ENCODE measurements around the gene RBM26.
"Not testable (repeated sequence)": the region's sequence is repeated elsewhere in the genome, so short reads cannot be mapped to it uniquely, and the experiment has no call there.

Gene RBM26

DNA sequence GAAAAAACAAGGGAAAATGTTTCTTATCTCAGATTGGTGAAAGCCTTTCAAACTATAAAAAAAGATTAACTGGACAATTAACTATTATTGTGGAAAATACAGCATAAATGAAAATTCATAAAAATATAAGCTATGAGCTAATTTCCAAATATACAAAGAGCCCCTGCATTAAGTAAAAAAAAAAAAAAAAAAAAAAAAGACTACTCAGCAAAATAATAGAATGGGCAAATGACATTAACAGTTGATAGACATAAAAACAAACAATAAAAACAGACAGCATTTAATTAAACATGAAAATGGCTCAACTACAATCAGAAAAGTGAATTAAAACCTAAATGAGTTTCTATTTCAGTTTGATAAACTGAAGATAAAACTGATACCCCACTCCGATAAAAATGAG lies 77.5 kb downstream of the RBM26 start:
- no peak for DNase-seq

DNA sequence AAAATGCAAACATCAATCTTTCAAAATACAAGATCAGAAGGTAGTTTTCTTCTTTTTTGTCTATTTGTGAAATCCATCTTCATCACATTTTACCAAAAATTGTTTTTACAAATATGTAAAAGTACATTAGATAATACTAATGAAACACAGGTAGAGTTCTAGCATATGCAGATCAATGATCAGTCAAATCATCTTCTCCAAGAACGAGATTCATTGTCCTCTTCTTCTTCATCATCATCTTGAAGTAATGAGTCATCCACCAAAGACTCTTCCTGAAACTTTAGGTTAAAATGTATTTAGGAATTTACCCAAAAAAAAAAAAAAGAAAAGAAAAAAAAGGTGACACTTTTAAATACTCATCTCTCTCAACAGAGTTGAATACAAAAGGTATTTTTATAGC lies 85.6 kb downstream of the RBM26 start:
- no peak for DNase-seq

DNA sequence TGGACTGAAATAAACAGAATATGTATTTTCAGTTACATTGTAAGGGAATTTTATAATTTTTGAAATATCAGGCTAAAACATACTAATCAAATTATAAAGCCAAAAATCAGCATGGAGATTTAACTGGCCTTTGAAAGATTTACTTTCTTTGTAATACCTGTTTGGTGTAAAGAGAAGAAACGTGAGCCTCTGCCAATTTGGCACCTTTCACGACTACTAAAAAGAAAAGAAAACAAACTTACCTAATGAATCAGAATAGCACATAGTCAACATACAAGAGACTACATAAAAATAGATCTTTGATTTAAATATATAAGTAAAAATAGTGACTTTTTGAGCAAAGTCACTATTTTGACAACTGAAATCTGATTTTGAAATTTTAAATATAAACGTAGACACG lies 87.4 kb downstream of the RBM26 start:
- no peak for DNase-seq

DNA sequence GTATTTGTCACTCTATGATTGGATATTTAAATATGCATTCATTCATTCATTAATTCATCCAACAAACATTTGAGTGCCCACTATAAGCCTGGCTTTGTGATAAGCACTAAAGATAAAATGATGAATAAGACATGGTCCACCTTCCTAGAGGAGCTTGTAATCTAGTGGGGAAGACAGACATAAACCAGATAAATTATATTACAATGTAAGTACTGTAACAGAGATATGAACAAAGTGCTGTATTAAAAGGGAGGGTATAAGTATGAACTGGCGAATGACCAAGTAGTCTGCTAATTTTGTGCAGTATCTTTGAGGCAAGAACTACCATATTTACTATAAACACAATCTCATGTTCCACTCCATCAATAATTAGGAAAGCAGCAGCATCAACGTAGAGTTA lies 88.2 kb downstream of the RBM26 start:
- DNase-seq: no peak

DNA sequence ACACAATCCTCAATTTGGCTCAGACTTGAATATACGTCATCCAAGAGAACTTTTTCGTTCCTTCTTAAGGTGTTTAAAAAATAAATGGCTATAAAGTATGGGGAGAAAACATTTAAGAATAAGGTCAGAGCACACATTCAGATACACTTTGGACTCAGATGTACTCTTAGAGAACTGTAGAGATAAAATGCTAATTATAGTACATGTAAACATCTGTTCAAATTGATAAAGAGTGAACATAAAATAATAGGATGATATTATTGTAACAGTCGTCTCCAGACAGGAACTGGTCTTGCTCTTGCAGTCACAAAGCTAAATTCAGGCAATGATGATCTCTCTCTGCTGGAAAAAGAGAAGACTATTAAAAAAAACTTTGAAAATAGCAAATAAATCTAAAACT lies 91.4 kb downstream of the RBM26 start:
- no peak for DNase-seq

DNA sequence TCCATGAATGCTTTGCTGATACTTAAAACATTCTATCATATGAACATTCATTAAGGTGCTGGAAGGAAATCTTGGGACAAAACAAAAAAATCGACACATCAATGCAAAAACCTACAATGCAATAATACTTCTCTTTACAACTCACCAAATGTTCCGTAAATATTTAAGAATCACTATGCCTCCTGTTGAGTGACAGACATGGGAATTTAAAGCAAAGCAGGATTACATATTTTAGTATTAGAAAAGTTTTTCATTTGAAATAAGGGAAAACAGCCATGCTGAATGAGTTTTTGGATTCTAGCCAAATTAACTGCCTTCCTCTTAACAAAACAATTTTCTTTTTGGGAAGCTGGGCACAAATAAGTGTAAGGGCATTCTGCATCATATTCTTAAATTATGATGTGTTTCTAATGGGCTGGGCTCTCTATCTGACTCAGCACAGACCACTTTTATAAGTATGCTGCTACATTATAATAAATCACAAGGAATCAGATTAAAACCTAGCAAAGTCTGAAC lies 93.7 kb downstream of the RBM26 start:
- DNase-seq: no peak

DNA sequence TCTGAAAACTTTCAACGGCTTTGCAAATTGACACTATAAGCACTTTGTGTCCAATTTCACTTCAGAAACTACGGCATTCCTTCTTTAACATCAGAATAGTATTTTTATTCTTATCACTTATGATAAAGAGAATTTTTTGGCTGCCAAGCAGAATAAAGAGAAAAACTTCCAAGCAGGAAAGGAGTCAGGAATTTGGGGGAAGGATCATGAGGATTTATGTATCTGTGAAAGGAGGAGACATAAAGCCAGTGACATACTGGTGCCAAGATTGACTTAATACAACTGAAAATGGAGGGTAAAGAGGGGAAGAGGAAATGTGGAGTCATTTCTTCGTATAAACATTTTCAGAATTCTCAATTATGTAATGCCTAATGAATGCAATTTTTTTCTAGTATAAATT lies 94.7 kb downstream of the RBM26 start:
- DNase-seq: no peak

DNA sequence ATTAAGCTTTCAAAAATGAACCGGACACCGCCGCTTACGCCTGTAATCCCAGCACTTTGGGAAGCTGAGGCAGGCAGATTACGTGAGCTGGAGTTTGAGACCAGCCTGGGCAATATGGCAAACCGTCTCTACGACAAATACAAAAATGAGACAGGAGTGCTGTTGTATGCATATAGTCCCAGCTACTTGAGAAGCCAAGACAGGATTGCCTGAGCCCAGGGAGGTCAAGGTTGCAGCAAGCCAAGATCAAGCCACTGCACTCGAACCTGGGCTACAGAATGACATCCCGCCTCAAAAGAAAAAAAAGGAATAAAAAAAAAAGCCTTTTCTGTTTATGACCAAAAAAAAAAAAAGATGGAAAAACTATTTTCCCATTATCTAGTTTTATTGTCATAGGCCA lies 96.4 kb downstream of the RBM26 start:
- no peak for DNase-seq

DNA sequence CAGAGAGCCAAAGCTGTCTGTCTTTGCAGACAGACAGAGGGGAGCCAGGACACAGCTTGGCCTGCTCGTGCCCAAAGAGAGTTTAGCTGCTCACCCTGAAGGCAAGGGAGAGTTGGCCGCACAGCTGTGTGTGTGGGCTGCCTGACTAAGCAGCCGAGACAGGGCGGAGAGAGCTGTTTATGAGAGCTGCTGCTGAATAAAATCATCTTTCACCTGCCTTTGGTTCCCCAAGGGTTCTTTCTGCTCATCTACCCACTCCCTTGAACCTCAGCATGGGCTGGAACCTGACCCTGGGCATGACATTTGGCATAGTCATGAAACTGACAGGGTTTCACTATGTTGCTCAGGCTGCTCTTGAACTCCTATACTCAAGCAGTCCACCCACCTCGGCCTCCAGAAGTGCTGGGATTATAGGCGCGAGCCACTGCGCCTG lies 98.2 kb downstream of the RBM26 start:
- no peak for DNase-seq

DNA sequence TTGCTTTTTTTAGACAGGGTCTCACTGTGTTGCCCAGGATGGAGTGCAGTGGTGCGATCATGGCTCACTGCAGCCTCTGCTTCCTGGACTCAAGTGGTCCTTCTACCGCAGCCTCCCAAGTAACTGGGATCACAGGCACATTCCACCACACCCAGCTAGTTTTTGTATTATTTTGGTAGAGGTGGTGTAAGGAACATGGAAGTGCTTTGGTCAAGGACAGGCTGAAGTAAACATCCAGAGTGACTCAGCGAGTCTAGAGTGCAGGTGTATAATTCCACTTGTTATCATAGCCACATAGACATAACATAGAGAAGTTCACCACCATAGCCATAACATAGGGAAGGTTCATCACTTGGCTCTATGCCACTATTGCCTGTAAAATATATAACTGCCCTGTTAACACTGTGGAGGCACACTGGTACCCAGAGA lies 98.6 kb downstream of the RBM26 start:
- no peak for DNase-seq

DNA sequence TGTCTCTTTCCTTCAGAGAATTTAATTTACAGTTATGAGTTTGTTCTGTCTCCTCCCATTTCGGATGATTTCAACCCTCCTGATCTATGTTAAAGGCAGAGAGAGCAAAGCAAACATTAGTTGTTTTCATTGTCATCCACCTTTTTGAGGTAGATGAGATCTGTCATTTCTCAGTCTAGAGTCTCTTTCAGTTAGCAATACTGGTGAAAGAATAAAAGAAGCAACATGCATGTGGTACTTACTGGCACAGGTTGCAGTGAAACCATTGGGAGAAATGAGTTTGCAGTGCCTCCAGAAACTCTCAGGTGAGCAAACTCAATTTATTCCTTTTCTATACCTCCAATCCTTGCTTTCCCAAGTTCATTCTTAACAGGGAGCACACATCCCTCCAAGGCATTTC lies 99.4 kb downstream of the RBM26 start:
- no peak for DNase-seq

DNA sequence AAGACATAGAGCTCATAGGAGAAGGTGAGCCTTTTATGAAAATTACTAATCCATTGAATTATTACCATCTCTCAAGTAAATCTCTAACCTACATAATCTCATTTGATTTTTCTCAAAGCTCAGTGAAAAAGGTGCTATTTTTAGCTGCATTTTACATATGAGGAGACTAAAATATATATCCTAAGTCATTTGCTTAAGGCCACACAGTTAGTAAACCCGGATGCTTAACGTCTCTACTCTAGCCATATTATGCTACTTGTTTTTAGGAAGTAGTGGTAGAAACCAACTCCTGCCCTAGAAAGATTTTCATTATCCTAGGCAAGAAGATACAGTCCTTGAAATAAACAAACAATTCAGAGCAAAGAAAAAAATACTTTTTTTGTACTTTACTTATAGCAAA lies 108.9 kb downstream of the RBM26 start:
- no peak for DNase-seq

DNA sequence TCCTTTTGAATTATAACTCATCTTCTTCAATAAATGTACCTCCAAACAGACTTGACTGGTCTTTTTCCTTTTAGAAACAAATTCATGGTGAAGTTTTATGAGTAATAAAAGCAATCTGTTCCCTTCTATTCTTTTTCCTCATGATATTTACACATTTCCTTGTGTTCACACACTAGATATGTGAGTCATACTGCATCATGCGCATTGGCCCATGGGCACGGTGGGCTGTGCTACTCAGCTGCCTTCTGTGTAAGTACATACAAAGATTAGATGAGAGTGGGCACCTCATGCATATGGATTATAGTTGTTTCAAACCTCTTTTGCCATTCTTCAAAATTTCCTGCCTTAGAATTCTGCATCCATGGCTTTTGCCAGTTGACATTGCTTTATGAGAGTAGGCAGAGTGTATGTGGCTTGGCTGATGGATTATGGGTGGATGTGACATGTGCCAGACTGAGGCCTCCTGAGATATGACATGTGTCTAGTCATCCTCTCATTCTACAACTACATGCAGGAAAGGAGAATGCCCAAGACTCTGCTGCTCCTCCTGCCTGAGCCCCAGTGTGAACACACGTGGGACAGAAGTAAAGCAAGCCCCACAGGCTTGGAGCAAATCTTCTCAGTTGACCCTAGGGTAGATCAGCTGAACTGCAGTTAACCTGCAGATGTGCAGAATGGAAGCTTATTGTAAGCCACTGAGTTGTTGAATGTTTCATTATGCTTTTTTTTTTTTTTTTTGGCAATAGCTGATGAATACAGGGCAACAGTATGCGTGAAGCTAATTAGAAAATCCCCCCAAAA lies 109.9 kb downstream of the RBM26 start:
- no peak for DNase-seq

DNA sequence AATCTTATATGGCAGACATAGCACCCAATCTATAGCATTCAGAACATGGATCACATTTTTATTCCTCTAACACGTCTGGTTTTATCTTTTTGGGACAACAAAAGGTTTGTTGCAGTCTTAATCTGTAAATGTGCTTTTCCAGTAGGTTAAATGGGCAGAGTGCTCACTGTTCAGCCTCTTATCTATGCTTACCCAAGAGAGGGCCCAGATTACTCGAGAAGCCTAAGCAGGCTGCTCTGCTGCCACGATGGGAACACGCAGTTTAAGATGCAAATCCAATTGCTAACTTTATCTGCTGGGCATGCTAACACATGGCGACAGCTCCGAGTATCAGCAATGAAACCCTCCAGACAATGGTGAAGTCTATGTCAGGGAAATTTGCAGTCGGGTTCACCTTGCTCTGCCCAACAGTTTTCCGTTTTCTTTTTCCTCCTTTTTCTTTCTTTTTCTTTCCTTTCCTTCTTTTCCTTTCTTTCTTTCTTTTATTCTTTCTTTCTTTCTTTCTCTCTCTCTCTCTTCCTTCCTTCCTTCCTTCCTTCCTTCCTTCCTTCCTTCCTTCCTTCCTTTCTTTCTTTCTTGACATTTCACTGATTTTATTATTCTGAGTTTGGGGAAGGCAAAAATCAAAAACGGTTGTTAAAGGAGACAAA lies 115.3 kb downstream of the RBM26 start:
- no peak for DNase-seq

DNA sequence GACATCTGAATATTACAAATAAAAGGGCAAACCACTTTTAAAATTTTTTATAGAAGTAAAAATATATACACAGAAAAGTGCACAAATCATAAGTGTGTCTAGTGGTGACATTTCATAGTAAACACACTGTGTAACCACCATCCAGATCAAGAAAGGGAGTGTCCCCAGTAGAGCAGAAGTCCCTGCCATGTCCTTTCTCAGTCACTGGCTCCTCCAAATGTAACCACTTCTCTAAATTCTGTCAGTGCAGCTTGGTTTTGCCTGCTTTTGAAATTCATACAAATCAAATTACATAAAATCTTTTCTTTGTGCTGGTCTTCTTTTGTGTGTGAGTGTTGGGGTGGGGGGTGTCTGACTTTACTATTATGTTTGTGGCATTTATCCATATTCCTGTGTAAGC lies 116.5 kb downstream of the RBM26 start:
- no peak for DNase-seq

DNA sequence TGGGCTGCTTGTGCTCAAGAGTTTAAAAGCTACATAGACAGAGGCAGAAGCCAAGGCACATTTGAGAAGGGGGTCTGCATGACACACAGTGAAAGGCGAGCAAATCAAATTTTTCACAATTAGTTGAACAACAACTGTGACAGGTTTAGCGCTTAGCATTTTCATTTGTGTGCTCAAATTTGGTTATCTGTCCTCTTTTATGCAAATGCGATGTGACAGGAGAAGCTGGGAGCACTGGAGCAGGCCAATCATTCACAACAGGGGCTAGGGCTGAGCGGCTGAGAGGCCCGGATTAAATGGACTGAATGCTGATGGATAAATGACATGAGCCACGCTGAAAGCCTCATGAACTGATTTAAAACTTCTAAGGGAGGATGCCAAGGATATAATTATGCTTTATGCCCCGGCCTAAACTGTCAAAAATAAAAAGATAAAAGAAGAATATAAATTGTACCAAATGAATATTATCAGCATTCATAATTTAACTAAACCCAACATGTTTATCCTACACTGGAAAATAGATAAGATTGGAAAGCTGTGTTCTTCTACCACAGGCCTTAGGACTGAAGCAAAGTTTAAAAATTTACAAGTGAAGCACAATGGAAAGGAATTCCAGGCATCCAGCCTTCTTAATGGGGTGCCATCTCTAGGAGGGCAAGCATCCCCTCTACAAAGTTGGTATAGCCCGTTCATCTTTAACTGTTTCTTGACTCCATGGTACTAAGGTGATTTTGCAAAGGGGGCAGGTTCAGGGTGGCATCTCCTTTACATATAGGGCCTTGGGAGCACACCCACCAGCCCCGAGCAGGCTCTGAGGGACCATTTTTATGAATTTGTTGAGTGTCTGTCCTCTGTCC lies 117.9 kb downstream of the RBM26 start:
- no peak for DNase-seq

DNA sequence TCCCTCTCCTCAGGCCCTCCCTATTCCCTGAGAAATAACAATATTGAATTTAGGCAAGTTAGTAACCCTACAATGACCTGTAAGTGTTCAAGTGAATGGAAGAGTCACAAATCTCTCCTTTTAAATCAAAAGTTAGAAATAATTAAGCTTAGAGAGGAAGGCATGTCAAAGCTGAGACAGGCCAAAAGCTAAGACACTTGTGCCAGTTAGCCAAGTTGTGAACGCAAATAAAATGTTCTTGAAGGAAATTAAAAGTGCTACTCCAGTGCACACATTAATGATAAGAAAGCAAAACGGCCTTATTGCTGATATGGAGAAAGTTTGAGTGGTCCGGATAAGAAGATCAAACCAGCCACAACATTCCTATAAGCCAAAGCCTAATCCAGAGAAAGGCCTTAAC lies 120.9 kb downstream of the RBM26 start:
- DNase-seq: no peak

DNA sequence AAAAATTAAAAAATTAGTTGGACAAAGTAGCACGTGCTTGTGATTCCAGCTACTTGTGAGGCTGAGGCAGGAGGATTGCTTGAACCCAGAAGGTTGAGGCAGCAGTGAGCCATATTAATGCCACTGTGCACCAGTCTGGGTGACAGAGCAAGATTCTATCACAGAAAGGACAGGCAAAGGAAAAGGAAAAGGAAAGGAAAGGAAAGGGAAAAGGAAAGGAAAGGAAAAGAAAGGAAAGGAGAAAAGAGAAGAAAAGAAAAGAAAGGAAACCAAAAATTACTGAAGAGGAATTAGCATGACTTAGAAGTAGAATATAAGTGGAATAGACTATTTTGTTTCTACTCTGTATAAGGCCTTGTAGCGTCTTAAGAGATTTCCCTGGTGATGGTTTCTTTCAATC lies 122.3 kb downstream of the RBM26 start:
- DNase-seq: no peak

DNA sequence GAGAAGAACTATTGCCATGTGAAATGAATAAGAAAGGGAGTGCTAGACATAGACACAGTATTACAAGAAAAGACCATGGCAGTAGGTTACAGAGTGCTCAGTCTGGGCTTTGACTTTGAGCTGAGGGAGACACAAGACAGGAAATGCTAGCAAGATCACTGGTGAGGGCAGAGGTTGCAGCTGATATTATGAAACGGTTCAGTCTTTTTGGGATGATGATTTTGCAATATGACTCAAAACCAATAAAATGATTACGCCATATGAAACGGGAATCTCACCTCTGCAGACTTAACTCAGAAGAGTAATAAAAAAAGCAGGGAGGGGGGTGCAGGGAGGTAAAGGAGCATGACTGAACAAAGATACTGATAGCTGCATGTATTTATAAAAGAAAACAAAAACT lies 123.1 kb downstream of the RBM26 start:
- DNase-seq: no peak

DNA sequence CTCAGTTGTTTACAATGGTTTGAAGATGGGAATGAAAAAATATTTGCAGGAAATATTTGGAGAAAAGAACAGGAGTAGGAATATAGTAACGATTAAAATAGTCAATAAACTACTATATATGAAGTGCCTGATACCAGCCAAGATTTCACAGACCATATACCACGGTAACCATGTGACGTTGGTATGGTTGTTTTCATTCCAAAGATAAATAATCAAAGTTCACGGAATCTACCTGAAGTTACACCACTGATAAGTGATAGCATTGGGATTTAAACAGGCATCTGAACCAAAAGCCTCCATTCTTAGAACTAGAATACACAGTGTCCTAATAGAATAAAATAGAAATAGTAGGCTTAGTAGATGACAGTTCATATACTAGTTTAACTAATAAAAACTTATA lies 123.5 kb downstream of the RBM26 start:
- DNase-seq: no peak

DNA sequence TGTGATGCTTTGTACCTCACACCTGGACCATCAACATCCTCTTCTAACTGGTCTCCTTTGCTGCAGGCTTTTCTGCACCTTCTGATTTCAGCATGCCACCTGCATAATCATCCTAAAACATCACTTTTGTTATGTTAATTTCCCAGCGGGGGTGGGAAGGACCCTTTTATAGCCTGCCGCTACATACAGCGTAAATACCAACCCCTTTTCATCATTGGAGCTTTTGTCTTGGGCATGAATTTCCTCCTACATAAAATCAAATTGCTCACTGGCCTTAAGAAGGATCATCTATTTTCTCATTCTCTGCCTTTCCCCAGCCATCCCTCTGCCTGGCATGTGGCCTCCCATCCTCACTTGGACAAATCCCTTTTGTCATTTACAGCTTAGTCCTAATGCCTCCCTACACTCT lies 124.7 kb downstream of the RBM26 start:
- no peak for DNase-seq

DNA sequence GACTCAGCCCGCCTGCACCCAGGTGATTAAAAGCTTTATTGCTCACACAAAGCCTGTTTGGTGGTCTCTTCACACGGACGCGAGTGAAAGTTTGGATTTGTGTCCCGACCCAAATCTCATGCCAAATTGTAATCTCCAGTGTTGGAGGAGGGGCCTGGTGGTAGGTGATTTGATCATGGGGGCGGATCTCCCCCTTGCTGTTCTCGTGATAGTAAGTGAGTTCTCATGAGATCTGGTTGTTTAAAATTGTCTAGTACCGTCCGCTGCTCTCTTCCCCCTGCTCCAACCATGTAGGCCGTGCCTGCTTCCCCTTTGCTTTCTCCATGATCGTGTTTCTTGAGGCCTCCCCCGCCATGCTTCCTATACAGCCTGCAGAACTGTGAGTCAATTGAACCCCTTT lies 126.3 kb downstream of the RBM26 start:
- not testable (repeated sequence) for DNase-seq

DNA sequence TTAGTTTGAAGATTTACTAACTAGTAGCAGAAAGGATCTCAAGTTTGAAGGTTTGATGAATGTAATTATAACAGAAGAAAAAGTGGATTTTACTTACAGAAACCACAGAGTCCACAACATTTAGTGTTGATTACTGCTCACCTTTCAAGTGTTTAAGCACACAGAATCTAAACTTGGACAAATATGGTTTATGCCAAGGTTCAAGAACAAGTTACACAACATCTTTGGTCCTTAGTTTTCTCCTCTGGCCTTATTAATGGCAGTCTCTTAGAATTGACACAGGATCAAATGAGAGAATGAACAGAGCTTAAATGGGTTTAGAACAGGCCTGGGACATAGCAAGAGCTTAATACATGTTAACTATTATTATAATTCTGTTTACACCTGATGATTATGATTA lies 133.0 kb downstream of the RBM26 start:
- no peak for DNase-seq

DNA sequence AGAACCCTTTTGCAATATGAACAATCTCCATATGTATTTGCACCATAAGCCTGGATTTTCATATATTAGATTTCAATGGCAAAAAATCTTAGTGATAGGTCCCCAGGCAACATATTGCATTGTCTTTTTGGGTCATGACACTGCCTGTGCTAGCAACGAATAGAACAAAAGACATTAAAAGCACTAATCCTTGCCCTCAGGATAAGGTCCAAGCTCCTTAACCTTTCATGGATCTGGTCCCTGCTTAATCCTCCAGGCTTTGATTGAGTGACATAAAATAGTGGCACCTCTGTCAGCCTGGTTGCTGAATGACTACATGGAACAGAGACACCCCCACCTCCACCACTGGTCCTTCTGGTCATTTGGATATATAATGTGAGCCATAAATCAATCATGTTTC lies 134.4 kb downstream of the RBM26 start:
- no peak for DNase-seq
